Caco-2 (cell line): ENCODE measurements around the gene C1QC. TPM values are rescaled to one million over a fixed set of nuclear protein-coding genes. Genes with fewer than 3 reads are reported as not detected.

Source experiments
- BruUV-seq: library from RNA; stranded (reverse); fragments of 400-500 nt; replicated peaks from 2 replicates; lab custom pipeline; 2021; lab: Mats Ljungman, UMichigan
- CTCF ChIA-PET: fragments of 300-600 bp; sonication (Branson Sonifier 250); formaldehyde crosslinking; loops from one replicate; lab custom pipeline; 2022; ENCODE audit warnings: antibody characterized with exemption; lab: Charles Lee
- POLR2A ChIA-PET: fragments of 300-600 bp; sonication (Branson Sonifier 250); formaldehyde crosslinking; loops from one replicate; lab custom pipeline; 2022; ENCODE audit warnings: antibody characterized with exemption; lab: Charles Lee
- DNase-seq, 2 experiments: peaks; one replicate each; pipeline versions ENCODE4 v3.0.0 to v3.0.0-alpha.2; 2020 to 2022
- H3K27me3 ChIP-seq: replicated peaks from 2 replicates; pipeline ENCODE4 v1.6.0; 2011; ENCODE audit warnings: low read length; ENCODE audit not compliant: control insufficient read depth, insufficient read depth
- H3K36me3 ChIP-seq: 2 replicates; pipeline ENCODE4 v1.5.1; 2011; ENCODE audit warnings: low read length; ENCODE audit not compliant: control insufficient read depth, insufficient read depth
- H3K4me1 ChIP-seq: fragments of 250-450 bp; sonication (Bioruptor Pico); 2 replicates; pipeline ENCODE4 v1.5.1; 2020; ENCODE audit warnings: mild to moderate bottlenecking
- H3K4me3 ChIP-seq: 2 replicates; pipeline ENCODE4 v1.5.1; 2011; ENCODE audit warnings: low read depth, mild to moderate bottlenecking, control low read depth, low read length
- H3K9me3 ChIP-seq: fragments of 250-450 bp; sonication (Bioruptor Pico); 2 replicates; pipeline ENCODE4 v1.5.1; 2020; ENCODE audit warnings: mild to moderate bottlenecking, moderate library complexity
- H3K27ac Mint-ChIP-seq: one replicate; pipeline ENCODE4 v1.8.0; 2022; ENCODE audit warnings: mixed read lengths; ENCODE audit not compliant: unreplicated experiment
- H3K27me3 Mint-ChIP-seq: one replicate; pipeline ENCODE4 v1.8.0; 2022; ENCODE audit warnings: mixed read lengths; ENCODE audit not compliant: insufficient read depth, unreplicated experiment
- H3K36me3 Mint-ChIP-seq: one replicate; pipeline ENCODE4 v1.8.0; 2022; ENCODE audit warnings: mild to moderate bottlenecking, mixed read lengths; ENCODE audit not compliant: insufficient read depth, unreplicated experiment
- H3K4me1 Mint-ChIP-seq: one replicate; pipeline ENCODE4 v1.8.0; 2022; ENCODE audit warnings: low read depth, mixed read lengths; ENCODE audit not compliant: unreplicated experiment
- H3K4me3 Mint-ChIP-seq: one replicate; pipeline ENCODE4 v1.8.0; 2022; ENCODE audit warnings: mild to moderate bottlenecking, moderate library complexity, mixed read lengths; ENCODE audit not compliant: unreplicated experiment
- H3K9me3 Mint-ChIP-seq: one replicate; pipeline ENCODE4 v1.8.0; 2022; ENCODE audit warnings: mixed read lengths; ENCODE audit not compliant: unreplicated experiment
- CTCF ChIP-seq, 2 experiments: fragments of 200-600 bp in 1 of 2; IDR thresholded peaks; 1 replicate in 1 of 2; 2 replicates in 1 of 2; pipeline versions ENCODE4 v1.5.1 to v1.8.0; 2011 to 2022; ENCODE audit warnings: antibody characterized with exemption in 1 of 2, control low read depth in 1 of 2, inconsistent platforms in 1 of 2, low read depth in 1 of 2, low read length in 1 of 2, mild to moderate bottlenecking in 1 of 2, moderate library complexity in 1 of 2; ENCODE audit not compliant: insufficient read depth in 1 of 2, severe bottlenecking in 1 of 2, unreplicated experiment in 1 of 2
- intact Hi-C: fragments of 100-400 bp; cut with micrococcal nuclease; formaldehyde crosslinking; loops from one replicate; pipeline ENCODE4 v1.10.0; 2022; ENCODE audit not compliant: unreplicated experiment
- total RNA-seq: library from RNA; stranded (reverse); gene quantifications from 2 replicates; pipeline ENCODE4 v1.2.3, GENCODE V29; 2022

The C1QC gene
- total RNA-seq, 1 experiment from 2014 or later: not detected

- intact Hi-C loops: no loop called here
- no peaks in the 10 kb centered on the region for H3K9me3 Mint-ChIP-seq
Measured at GRCh38 chr1:22651941-22652856, 8.8 kb downstream of the C1QC start.

GRCh38 chr1:22652881-22653316 lies 9.5 kb downstream of the C1QC start, which contains the start of gene C1QB:
C1QB (plus strand) TSS chr1:22653236; CDS start chr1:22659463, 6,227 bp downstream.
- BruUV-seq: no TSS peak
- DNase-seq: no peak
- Mint-ChIP-seq H3K9me3 (no peaks in the 10 kb centered on the region), H3K27ac (no peak within 1 kb of the TSS), H3K4me3 (no peak within 1 kb of the TSS), H3K27me3 (peaks cover 10% of the 10 kb centered on the region), H3K4me1 (no peaks in the 10 kb centered on the region), H3K36me3 (no peaks in the 10 kb centered on the region)
- ChIA-PET POLR2A (no interaction called here), CTCF (no interaction called here)
- Histone ChIP-seq H3K4me3 (no peak within 1 kb of the TSS), H3K9me3 (no peaks in the 10 kb centered on the region), H3K4me1 (no peaks in the 10 kb centered on the region), H3K36me3 (no peaks in the 10 kb centered on the region), H3K27me3 (no peaks in the 10 kb centered on the region)
- intact Hi-C loops: no loop called here
- TF ChIP-seq CTCF (IDR thresholded peaks at IDR 0.05; ENCODE audit: insufficient read depth in 1 of 2, low read depth in 1 of 2, low read length in 1 of 2, severe bottlenecking in 1 of 2, unreplicated experiment in 1 of 2): no peak

More at GRCh38 chr1:22651941-22652856, 8.8 kb downstream of the C1QC start:
- Mint-ChIP-seq H3K36me3 (no peaks in the 10 kb centered on the region), H3K4me1 (no peaks in the 10 kb centered on the region), H3K27ac (no peak overlapping the region), H3K27me3 (peaks cover 7% of the 10 kb centered on the region), H3K4me3 (no peak overlapping the region)
- no peak for DNase-seq
- H3K36me3 ChIP-seq: no peaks in the 10 kb centered on the region
- H3K4me1 ChIP-seq: no peaks in the 10 kb centered on the region
- no TSS peak for BruUV-seq
- H3K9me3 ChIP-seq: no peaks in the 10 kb centered on the region
- no peaks in the 10 kb centered on the region for H3K27me3 ChIP-seq
- no peak overlapping the region for H3K4me3 ChIP-seq
- TF ChIP-seq CTCF (IDR thresholded peaks at IDR 0.05; ENCODE audit: insufficient read depth in 1 of 2, low read depth in 1 of 2, low read length in 1 of 2, severe bottlenecking in 1 of 2, unreplicated experiment in 1 of 2): no peak
- ChIA-PET CTCF (interaction anchor here (0.5 kb wide), 1 partner anchor 51 kb away, joined by 3 read pairs; no protein-coding TSS in a partner anchor), POLR2A (interaction anchor here (0.7 kb wide), 1 partner anchor 10 kb away, joined by 3 read pairs; no protein-coding TSS in a partner anchor)

GRCh38 chr1:22654692-22655091 lies 11.3 kb downstream of the C1QC start:
- H3K27me3 ChIP-seq: no peaks in the 10 kb centered on the region
- CTCF ChIA-PET: interaction anchor here (0.6 to 0.7 kb wide), 2 partner anchors 54 to 1324 kb away, joined by 3 to 10 read pairs; no protein-coding TSS in a partner anchor
- DNase-seq: no peak
- H3K4me1 Mint-ChIP-seq: no peaks in the 10 kb centered on the region
- no peaks in the 10 kb centered on the region for H3K9me3 Mint-ChIP-seq
- no peaks in the 10 kb centered on the region for H3K9me3 ChIP-seq
- intact Hi-C loops: no loop called here
- H3K36me3 ChIP-seq: no peaks in the 10 kb centered on the region
- TF ChIP-seq CTCF (IDR thresholded peaks at IDR 0.05; ENCODE audit: insufficient read depth in 1 of 2, low read depth in 1 of 2, low read length in 1 of 2, severe bottlenecking in 1 of 2, unreplicated experiment in 1 of 2): peak in 1 of 2 experiments; percentile 24
- H3K4me1 ChIP-seq: no peaks in the 10 kb centered on the region
- no peaks in the 10 kb centered on the region for H3K36me3 Mint-ChIP-seq
- H3K4me3 ChIP-seq: no peak overlapping the region
- no peak overlapping the region for H3K27ac Mint-ChIP-seq
- peaks cover 10% of the 10 kb centered on the region for H3K27me3 Mint-ChIP-seq
- no TSS peak for BruUV-seq
- POLR2A ChIA-PET: no interaction called here
- no peak overlapping the region for H3K4me3 Mint-ChIP-seq
